Fibroblast of mammary gland (primary cell): ENCODE results near the gene ZFAND5.

Source experiments
- DNase-seq: peaks from one replicate; pipeline ENCODE4 v3.0.0-alpha.2; 2010; ENCODE audit warnings: low read depth
- H3K4me3 ChIP-seq: 2 replicates; pipeline ENCODE4 v1.5.1; 2011; ENCODE audit warnings: low read depth, mild to moderate bottlenecking, low read length, moderate library complexity; ENCODE audit not compliant: control insufficient read depth
- TF ChIP-seq, protein P1 (sequence below): conservative IDR thresholded peaks from 2 replicates; pipeline ENCODE4 v1.5.1; 2011; ENCODE audit warnings: low read depth, low read length, inconsistent platforms; ENCODE audit not compliant: control insufficient read depth, insufficient read depth

ZFAND5 gene

DNA sequence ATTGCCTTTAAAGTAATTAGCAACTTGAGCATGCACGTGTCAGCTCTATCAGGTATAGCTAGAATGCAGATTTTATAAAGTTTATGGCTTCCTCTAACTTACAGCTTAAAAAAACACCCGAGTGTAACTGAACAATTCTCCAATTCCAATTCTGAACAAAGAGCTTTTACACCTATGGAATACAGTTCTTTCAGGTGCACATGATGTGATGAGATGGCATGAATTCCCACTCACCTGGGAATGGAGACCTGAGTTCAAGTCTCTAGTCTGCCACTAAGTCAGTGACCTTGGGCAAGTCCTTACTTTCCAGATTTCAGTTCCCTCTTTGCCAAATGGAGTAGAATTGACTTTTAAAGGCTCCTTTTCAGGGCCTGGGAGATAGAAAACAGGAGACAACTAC, 1.8 kb downstream of the ZFAND5 start:
- peak overlapping the region; percentile 89 for H3K4me3 ChIP-seq
- no peak for DNase-seq
- TF ChIP-seq, protein P1, sequence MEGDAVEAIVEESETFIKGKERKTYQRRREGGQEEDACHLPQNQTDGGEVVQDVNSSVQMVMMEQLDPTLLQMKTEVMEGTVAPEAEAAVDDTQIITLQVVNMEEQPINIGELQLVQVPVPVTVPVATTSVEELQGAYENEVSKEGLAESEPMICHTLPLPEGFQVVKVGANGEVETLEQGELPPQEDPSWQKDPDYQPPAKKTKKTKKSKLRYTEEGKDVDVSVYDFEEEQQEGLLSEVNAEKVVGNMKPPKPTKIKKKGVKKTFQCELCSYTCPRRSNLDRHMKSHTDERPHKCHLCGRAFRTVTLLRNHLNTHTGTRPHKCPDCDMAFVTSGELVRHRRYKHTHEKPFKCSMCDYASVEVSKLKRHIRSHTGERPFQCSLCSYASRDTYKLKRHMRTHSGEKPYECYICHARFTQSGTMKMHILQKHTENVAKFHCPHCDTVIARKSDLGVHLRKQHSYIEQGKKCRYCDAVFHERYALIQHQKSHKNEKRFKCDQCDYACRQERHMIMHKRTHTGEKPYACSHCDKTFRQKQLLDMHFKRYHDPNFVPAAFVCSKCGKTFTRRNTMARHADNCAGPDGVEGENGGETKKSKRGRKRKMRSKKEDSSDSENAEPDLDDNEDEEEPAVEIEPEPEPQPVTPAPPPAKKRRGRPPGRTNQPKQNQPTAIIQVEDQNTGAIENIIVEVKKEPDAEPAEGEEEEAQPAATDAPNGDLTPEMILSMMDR, result no peak

DNA sequence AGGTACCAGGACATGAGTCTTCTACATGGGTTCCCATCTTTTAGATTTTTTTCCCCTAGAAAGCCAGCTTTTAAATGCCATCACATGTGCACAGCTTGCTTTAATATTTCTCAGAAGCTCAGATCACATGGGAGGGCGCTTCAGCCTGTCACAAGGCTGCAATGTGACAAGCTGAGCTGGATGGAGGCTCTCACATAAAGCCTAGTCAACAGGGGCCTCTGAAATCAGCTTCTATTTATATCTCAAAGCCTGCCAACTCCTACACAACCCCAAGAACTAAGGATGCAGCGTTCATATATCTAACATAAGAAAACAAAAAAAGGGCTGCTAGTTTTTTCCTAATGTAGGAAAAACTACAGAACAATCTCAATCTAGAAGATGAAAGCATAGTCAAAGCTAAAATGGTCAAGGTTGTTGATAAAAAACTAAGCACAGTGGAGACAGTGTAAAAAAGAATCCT, 2.3 kb downstream of the ZFAND5 start:
- H3K4me3 ChIP-seq, result peak overlapping the region; percentile 89
- TF ChIP-seq, protein P1, result no peak
- DNase-seq, result peak; percentile 85

DNA sequence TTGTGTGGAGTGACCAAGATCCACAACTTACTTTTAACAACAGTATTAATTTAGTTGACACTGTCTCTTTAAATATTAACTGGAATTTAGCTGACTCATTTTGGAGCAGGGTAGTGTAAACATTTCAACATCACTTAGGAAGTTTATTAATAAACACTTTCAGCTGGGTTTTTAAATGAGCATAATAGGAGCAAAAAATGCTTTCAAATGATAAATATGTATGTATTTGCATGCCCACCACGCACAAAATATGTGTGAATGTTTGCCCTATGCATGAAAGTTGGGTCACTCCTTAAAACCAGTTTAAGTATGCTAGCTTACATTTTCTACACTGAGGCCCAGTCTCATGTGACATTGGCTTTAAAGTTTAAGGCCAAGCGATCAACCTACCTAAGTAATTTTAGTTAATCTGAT, 2.9 kb downstream of the ZFAND5 start:
- H3K4me3 ChIP-seq, result peak overlapping the region; percentile 89
- TF ChIP-seq, protein P1, result no peak
- DNase-seq, result peak; percentile 57

DNA sequence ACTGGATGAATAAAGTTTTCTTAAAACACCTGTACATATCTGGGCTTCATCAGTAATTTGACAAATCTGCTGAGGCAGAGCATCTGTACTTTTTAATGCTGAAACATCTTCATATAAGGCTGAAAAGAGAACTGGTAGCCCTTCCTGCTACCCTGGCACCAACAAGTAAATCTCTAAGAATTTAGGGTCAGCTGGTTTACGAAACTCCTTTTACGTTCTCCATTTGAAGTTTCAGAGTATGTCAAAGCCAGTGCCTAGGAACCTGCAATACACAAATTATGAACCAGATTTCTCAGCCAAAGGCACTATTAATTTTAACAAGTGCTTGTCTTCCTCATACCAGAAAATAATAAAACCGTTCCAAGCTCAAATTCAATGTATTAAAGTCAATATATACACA, 3.8 kb downstream of the ZFAND5 start:
- TF ChIP-seq, protein P1, result no peak
- no peak for DNase-seq
- peak overlapping the region; percentile 89 for H3K4me3 ChIP-seq

DNA sequence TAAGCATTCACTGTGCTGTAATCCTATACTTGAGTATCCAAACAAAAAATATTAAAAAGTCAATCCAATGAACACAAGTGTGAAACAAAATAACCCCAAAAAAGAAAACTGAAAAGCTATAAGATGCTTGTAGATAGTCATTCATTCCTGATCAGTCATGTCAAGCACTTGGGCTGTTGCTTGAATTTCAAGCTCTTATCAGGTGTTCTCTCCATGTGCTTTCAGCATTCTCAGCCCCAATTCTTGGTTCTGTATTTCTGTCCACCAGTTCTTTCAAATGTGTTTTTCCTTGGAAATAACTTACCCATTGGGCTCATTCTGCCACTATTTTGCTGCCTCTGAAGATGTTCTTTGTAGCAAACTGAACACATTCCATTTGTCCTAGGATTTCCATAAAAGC, 4.7 kb downstream of the ZFAND5 start:
- no peak overlapping the region for H3K4me3 ChIP-seq
- DNase-seq, result no peak
- TF ChIP-seq, protein P1, result no peak

DNA sequence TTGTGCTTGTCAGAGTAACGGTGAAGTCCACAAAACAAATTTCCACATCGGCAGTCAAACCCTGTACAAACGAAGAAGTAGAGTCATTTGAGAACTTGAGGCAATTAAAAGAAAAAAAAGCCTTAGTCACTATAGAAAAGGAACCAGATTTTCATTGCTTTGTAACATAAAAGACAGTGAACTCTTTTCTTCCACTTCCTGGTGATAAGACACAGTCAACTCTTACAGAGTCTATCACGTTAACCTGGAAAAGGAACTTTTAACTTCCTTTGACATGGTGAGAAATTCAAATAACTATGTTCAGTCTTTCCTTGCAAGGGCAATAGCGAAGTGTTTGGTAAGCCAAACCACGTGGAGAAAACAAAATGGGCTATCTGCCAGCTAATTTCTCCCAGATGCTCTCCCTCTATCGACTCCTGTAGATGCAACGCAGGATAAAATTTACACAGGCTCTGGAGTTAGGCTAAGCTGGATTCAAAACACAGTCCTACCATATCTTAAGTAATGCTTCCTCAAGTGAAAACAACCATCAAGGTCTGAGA, 8.9 kb downstream of the ZFAND5 start:
- no peak overlapping the region for H3K4me3 ChIP-seq
- TF ChIP-seq, protein P1, result no peak
- DNase-seq, result peak; percentile 69

DNA sequence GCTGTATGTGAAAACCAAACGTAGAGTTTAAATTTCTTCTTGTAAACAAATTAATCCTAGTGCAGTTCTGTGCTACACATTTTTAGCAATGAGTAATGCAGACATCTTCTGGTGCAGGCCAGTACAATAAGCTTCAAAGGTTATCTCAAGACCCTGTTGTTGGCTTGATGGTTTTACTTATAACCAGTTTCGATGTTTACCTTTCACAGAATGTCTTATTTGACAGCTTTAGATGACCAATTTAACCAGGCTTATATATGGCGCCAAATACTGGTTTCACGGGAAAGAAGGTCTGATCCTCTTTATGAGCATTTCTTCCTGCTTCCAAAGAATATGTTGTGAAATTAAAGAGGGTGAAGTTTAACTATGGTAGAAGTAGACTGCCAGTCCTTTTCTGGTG, 9.9 kb downstream of the ZFAND5 start:
- no peak overlapping the region for H3K4me3 ChIP-seq
- no peak for DNase-seq
- TF ChIP-seq, protein P1, result no peak
